ENCODE data around the gene NMNAT3.

- TF ChIP-seq, protein P1, sequence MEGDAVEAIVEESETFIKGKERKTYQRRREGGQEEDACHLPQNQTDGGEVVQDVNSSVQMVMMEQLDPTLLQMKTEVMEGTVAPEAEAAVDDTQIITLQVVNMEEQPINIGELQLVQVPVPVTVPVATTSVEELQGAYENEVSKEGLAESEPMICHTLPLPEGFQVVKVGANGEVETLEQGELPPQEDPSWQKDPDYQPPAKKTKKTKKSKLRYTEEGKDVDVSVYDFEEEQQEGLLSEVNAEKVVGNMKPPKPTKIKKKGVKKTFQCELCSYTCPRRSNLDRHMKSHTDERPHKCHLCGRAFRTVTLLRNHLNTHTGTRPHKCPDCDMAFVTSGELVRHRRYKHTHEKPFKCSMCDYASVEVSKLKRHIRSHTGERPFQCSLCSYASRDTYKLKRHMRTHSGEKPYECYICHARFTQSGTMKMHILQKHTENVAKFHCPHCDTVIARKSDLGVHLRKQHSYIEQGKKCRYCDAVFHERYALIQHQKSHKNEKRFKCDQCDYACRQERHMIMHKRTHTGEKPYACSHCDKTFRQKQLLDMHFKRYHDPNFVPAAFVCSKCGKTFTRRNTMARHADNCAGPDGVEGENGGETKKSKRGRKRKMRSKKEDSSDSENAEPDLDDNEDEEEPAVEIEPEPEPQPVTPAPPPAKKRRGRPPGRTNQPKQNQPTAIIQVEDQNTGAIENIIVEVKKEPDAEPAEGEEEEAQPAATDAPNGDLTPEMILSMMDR (IDR thresholded peaks at IDR 0.05): no peak
- no peak for TF ChIP-seq POLR2A (IDR thresholded peaks at IDR 0.05)
Observed at GRCh38 chr3:139640456-139640855, 37.3 kb downstream of the NMNAT3 start.

Measured in breast epithelium (tissue), 3 donors.